Mucosa of rectum (tissue), 2 donors: ENCODE results near the gene TUBGCP3.

Experiments used
- H3K27ac ChIP-seq, 2 donors: one replicate each; pipeline ENCODE4 v1.7.0; 2013; ENCODE audit warnings: inconsistent platforms in 2 of 2, low read depth in 2 of 2, low read length in 2 of 2
- H3K27me3 ChIP-seq, 2 donors: one replicate each; pipeline ENCODE4 v1.7.0; 2013; ENCODE audit warnings: low read length in 2 of 2; ENCODE audit not compliant: control insufficient read depth in 2 of 2, insufficient read depth in 2 of 2
- H3K36me3 ChIP-seq, 2 donors: one replicate each; pipeline ENCODE4 v1.7.0; 2013; ENCODE audit warnings: low read length in 2 of 2; ENCODE audit not compliant: control insufficient read depth in 2 of 2, insufficient read depth in 2 of 2
- H3K4me1 ChIP-seq, 2 donors: one replicate each; pipeline ENCODE4 v1.7.0; 2013; ENCODE audit warnings: low read length in 2 of 2, mild to moderate bottlenecking in 1 of 2; ENCODE audit not compliant: control insufficient read depth in 2 of 2, insufficient read depth in 2 of 2
- H3K4me3 ChIP-seq, 2 donors: one replicate each; pipeline ENCODE4 v1.7.0; 2013; ENCODE audit warnings: low read length in 2 of 2
- H3K9ac ChIP-seq, 2 donors: one replicate each; pipeline ENCODE4 v1.7.0; 2013; ENCODE audit warnings: low read length in 2 of 2, low read depth in 1 of 2, mild to moderate bottlenecking in 1 of 2
- H3K9me3 ChIP-seq, 2 donors: one replicate each; pipeline ENCODE4 v1.7.0; 2013; ENCODE audit warnings: low read length in 2 of 2; ENCODE audit not compliant: control insufficient read depth in 2 of 2
- donor health status: healthy.
- donor health status: Normal muscosa, but diverticular disease.

TUBGCP3 gene

DNA sequence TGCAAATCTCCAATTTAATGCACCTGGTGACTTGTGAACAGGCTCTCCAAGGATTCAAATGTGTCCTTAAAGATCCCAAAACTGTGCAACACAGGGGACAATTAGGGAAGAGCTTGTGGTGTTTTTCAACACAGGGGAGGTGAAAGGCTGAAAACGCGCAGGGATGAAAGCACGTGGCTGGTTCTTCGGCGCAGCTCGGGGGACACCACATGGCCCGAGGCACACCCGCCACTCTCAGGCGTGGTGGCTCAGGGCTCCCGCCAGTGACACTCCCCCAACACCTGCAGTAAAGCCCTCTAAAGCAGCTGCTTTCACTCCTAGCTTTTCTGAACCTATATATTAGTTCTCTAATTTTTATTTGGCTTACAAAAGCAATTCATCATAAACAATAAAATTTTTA, 119.9 kb downstream of the TUBGCP3 start:
- Histone ChIP-seq H3K27ac (no peak overlapping the region), H3K9ac (no peak overlapping the region), H3K4me1 (no peaks in the 10 kb centered on the region), H3K27me3 (no peaks in the 10 kb centered on the region), H3K4me3 (no peak overlapping the region), H3K36me3 (no peaks in the 10 kb centered on the region), H3K9me3 (no peaks in the 10 kb centered on the region)

DNA sequence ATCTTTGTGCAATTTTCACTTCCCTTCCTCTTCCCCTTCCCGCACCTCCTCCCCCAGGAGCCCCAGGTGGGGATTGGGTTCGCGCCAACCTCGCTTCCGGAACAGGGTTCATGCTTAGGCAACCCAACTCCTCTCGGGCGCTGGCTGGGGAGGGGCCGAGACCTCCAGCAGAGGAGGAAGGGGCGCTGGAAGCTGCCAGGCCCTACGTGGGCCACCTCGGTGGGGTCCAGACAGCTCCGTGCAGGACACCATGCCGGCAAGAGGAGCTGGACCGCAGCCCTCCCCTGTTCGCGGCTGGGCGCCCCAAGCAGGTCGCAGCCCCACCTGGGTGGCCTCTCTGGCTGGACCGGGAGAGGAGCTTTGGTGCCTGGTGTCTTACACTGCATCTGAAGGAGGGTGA, 120.7 kb downstream of the TUBGCP3 start:
- H3K9me3 ChIP-seq = no peaks in the 10 kb centered on the region
- H3K9ac ChIP-seq = no peak overlapping the region
- no peak overlapping the region for H3K4me3 ChIP-seq
- H3K4me1 ChIP-seq = no peaks in the 10 kb centered on the region
- H3K27ac ChIP-seq = no peak overlapping the region
- H3K27me3 ChIP-seq = no peaks in the 10 kb centered on the region
- no peaks in the 10 kb centered on the region for H3K36me3 ChIP-seq

DNA sequence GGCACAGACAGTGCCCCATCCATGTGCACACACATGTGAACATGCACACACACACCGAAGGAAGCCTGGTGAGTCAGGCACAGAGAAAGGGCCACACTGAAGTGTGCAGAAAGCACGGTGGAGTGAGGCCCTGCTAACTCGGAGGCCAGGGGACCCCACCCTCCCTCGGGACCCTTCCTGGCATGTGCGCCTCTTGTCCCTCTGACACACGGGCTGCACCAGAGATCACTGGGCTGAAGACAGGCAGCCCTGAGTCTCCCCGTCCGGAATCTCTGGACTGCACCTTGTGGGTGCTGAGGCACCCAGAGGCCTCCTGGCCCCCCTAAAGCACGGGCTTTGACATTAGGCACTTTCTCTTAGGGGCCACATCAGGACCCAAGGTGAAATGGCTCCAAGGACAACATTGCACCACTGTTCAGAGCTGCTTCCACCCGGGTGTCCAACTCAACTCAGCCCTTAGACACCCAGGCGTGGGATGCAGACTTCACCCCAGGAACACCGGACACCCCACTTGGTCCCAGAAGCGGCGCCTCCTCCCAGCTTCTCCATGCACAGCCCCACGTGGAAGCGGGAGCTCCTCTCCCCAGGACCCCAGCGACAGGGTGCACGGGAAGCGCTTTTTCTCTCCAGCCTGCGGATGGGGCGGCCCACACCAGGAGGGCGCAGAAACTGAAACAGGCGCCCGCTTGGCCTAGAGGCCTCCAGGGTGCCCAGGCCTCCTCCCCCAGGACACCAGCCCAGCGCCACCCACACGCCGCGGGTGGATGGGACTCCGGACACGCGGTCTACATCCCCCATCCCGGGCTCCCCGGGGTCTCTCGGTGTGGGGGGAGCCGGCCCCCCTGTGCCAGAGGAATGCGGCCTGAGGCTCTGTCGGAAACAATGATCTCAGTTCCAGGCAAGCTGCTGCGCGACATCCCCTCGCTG, 121.6 kb downstream of the TUBGCP3 start:
- H3K4me3 ChIP-seq = no peak overlapping the region
- no peaks in the 10 kb centered on the region for H3K27me3 ChIP-seq
- H3K4me1 ChIP-seq = no peaks in the 10 kb centered on the region
- H3K36me3 ChIP-seq = no peaks in the 10 kb centered on the region
- H3K9me3 ChIP-seq = no peaks in the 10 kb centered on the region
- H3K9ac ChIP-seq = no peak overlapping the region
- H3K27ac ChIP-seq = no peak overlapping the region

DNA sequence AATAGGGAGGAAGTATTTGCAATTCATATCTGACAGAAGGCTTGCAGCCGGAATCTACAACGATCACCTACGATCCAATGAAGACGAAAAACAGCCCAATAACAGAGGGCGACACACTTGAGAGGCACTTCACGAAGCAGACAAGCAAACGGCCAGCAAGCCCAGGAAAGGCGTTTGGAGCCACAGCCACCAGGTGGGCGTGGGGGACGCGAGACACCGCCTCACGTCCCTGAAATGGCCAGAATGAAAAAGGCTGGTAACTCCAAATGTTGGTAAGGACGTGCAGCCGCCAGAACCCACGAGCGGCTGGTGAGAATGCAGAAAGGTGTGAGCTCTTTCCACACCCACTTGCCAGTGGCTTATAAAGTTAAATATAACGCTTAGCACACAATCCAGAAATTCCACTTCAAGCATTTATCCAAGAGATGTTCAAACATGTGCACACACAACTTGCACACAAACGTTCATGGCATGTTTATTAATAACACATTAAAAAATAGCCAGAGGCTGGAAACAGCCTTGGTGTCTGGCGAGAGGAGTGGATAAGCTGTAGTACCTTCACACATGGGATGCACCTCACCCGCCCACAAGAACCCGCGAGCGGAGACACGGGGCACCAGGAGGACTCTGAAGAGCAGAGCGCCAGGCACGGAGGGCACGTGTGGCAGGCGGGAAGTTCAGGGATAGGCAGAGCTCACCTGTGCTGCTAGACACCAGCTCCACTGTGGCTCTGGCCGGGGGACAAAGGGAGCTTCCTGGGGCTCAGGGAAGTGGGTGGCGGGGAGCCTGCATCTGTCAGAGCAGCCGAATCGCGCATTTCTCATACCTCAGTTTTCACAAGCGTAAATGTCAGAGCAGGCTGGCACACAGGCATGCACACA, 122.5 kb downstream of the TUBGCP3 start:
- Histone ChIP-seq H3K4me3 (no peak overlapping the region), H3K27me3 (no peaks in the 10 kb centered on the region), H3K36me3 (no peaks in the 10 kb centered on the region), H3K9ac (no peak overlapping the region), H3K4me1 (no peaks in the 10 kb centered on the region), H3K27ac (no peak overlapping the region), H3K9me3 (no peaks in the 10 kb centered on the region)

DNA sequence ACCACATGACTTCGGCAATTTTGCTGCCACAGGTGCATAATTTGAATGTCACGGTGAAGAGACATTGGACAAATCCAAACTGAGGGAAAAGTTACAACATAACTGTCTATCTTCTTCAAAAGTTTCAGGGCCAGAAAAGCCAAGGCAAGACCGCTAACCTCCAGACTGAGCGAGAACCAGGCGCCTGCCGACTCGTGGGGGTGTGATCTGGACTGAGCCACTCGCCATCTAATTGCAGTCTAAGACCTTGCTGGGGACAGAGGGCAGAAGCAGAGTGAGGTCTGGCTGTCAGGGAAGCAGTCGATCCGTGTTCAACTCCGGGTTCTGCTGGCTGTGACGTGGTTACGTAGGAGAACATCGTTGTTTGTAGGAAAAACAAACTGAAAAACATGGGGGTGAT, 123.2 kb downstream of the TUBGCP3 start:
- H3K36me3 ChIP-seq = no peaks in the 10 kb centered on the region
- no peaks in the 10 kb centered on the region for H3K4me1 ChIP-seq
- no peak overlapping the region for H3K9ac ChIP-seq
- H3K9me3 ChIP-seq = no peaks in the 10 kb centered on the region
- no peak overlapping the region for H3K27ac ChIP-seq
- H3K27me3 ChIP-seq = no peaks in the 10 kb centered on the region
- no peak overlapping the region for H3K4me3 ChIP-seq

DNA sequence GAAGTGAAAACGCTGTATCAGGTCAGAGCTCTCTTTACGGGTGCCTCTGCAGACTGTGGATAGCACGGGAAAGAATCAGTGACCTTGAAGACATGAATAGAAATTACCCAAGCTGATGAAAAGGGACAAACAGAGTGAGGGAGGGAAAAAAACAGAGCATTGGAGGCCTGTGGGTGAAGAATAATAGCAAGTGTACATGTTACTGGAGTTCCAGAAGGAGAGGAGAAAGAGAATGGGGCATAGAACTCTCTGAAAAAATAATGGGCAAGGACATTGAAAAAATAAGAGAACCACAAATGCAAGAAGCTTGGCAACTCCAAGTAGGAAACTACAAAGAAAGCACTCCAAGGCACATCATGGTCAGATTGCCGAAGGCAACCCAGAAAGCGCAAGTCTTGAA, 125.5 kb downstream of the TUBGCP3 start:
- Histone ChIP-seq H3K4me3 (no peak overlapping the region), H3K9me3 (no peaks in the 10 kb centered on the region), H3K36me3 (no peaks in the 10 kb centered on the region), H3K27ac (no peak overlapping the region), H3K9ac (no peak overlapping the region), H3K4me1 (no peaks in the 10 kb centered on the region), H3K27me3 (no peaks in the 10 kb centered on the region)

DNA sequence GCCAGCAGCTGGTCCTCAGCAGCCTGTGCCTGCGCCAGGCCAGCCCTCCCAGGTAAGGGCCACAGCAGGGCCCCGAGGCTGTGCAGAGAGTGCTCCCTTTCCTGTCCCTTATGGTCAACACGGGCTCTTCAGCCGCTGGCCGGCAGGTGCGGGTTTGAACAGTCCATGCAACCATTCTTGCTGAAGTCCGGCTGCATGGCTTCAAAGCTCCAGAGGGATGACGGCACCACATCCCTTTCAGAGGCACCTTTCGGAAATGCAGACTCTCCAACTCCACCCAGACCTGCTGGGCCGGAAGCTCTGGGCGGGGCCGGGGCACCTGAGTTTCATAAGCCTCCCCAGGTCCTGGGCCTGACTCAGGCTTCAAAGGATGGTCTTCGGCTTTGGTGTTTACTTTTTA, 130.5 kb downstream of the TUBGCP3 start:
- Histone ChIP-seq H3K4me3 (no peak overlapping the region), H3K27me3 (peaks cover 0 to 3% of the 10 kb centered on the region in 2 donors), H3K4me1 (no peaks in the 10 kb centered on the region), H3K27ac (no peak overlapping the region), H3K36me3 (no peaks in the 10 kb centered on the region), H3K9me3 (no peaks in the 10 kb centered on the region), H3K9ac (no peak overlapping the region)

DNA sequence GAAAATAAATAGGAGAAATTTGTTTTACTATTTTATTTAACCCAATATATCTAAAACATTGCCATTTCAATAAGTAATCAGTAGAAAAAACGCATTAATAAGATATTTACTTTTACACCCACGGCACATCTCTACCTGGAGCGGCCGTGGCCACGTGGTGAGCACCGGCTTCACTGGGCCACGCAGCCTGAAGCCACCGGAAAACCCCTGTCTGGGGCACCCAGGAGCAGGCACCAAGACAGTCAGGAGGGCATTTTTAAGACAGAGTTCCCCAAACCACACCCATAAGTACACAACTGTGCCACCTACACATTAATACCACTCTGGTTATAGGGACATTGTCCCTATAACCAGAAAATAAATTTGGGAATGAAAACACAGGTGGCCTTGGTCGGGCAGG, 130.9 kb downstream of the TUBGCP3 start:
- Histone ChIP-seq H3K9ac (no peak overlapping the region), H3K27ac (no peak overlapping the region), H3K4me3 (no peak overlapping the region), H3K27me3 (peaks cover 0 to 3% of the 10 kb centered on the region in 2 donors), H3K9me3 (no peaks in the 10 kb centered on the region), H3K4me1 (no peaks in the 10 kb centered on the region), H3K36me3 (no peaks in the 10 kb centered on the region)

DNA sequence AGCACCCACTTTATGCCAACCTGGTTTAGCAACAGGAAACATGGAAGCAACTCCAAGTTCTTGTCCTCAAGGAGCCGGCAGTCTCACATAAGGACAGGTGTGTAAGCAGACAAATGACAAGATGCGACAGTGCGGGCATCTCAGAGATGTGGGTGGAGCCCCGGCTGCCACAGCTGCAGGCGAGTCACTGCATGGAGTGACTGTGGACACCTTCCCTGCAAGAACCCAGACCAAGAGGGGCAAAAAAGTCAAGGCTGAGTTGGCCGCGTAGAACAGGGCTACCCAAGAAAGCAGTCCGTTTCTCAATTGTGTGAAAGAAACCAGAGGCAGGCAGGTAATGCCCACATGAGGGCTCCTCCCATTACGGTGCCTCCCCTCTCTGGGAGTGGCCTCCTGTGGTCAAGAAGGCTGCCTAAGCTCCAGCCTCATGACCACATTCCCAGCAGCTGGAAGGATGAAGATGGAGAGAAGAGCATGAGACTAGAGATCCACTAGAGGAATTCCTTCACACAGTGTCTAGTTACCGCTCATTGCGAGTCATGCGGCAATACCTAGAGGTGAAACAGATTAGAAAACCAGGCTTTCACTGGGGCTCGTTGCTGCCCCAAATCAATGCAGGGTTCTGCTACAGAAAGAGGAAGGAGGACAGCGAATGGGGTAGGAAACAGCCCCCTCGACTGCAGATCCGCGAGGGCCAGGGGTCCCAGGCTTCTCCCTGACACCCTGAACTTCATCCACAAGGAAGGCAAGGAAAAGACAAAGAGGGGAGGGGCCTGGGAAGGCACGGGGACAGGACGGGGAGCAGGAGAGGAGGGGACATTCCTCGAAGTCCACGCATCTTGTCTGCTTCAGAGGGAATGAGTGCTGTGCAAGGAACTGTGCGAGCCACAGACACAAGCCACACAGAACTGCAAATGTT, 131.6 kb downstream of the TUBGCP3 start:
- Histone ChIP-seq H3K4me3 (no peak overlapping the region), H3K27ac (no peak overlapping the region), H3K9me3 (no peaks in the 10 kb centered on the region), H3K27me3 (peaks cover 0 to 3% of the 10 kb centered on the region in 2 donors), H3K9ac (no peak overlapping the region), H3K4me1 (no peaks in the 10 kb centered on the region), H3K36me3 (no peaks in the 10 kb centered on the region)
